ENCODE measurements around the gene SPTAN1. TPM values are rescaled to one million over a fixed set of nuclear protein-coding genes. Genes with fewer than 3 reads are reported as not detected.
A peak's percentile ranks its signal among the peaks of the same experiment; 100 is the strongest.

The SPTAN1 gene
- polyA plus RNA-seq, 2 of the 4 experiments (the other 2 are of a cell fraction): 104 to 122 TPM

DNA sequence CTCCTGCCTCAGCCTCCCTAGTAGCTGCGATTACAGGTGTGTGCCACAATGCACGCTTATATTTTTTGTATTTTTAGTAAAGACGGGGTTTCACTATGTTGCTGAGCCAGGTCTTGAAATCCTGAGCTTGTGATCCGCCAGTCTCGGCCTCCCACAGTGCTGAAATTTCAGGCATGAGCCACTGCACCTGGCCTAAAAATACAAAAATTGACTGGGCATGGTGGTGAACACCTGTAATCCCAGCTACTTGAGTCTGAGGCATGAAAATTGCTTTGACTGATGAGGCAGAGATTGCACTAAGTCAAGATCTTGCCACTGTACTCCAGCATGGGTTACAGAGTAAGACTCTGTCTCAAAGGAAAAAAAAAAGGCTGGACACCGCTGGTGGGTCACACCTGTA, 117.4 kb downstream of the SPTAN1 start:
- DNase-seq (ENCODE audit: low read depth in 1 of 2, low spot score in 1 of 2): no peak
- no peak for ATAC-seq
- Histone ChIP-seq H3K4me2 (no peak overlapping the region), H3K27ac (no peak overlapping the region), H3K9me3 (no peaks in the 10 kb centered on the region), H3K4me1 (peaks cover 13% of the 10 kb centered on the region), H3K4me3 (no peak overlapping the region)
- ChIA-PET CTCF (interaction anchor here (0.8 to 2.7 kb wide), 3 partner anchors 23 to 34 kb away, joined by 4 to 10 read pairs (median 4); no protein-coding TSS in a partner anchor), POLR2A (interaction anchor here (0.5 kb wide), 1 partner anchor 20 kb away, joined by 4 read pairs; no protein-coding TSS in a partner anchor)
- FAIRE-seq: no peak
- TF ChIP-seq FOSB (CRISPR knock-in tag; IDR thresholded peaks at IDR 0.05) (no peak), JUNB (IDR thresholded peaks at IDR 0.05) (no peak)
- WGBS (ENCODE audit: missing lambda C conversion rate): 94% methylated on average over 6 of the region's 6 CpGs

DNA sequence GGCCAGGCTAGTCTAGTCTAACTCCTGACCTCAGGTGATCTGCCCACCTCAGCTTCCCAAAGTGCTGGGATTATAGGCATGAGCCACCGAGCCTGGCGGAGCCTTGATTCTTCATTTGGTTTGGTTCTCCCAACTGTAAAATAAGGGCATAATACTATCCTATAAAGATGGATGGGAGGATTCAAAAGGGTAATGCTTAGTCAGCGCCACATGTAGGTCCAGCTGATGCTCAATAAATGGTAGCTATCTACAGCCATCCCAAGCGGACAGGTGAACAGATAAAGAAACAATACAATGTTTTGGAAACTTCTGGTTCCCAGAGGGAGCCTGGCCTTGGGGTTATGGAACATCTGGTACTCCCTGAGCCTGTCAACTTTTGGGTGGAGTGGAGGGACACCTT, 123.0 kb downstream of the SPTAN1 start:
- POLR2A ChIA-PET: no interaction called here
- WGBS (ENCODE audit: missing lambda C conversion rate): 94% methylated on average over 4 of the region's 4 CpGs

DNA sequence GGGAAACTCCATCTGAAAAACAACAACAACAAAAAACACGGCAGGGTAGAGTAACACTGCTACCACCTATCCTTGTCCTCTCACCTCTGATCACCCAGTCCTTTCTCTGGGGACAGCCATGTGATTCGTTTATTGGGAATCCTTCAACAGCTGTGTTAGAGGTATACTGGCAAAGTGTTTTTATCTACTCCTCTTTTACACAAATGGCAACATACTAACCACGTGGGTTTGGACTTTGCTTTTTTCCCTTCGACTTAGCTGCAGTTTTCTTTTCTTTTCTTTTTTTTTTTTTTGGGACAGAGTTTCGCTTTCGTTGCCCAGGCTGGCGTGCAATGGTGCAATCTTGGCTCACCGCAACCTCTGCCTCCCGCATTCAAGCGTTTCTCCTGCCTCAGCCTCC, 125.4 kb downstream of the SPTAN1 start:
- Histone ChIP-seq H3K4me1 (peaks cover 3% of the 10 kb centered on the region), H3K4me3 (no peak overlapping the region), H3K27ac (no peak overlapping the region), H3K9me3 (no peaks in the 10 kb centered on the region), H3K4me2 (no peak overlapping the region)
- FAIRE-seq (no peak), ATAC-seq (no peak), DNase-seq (ENCODE audit: low read depth in 1 of 2, low spot score in 1 of 2) (no peak)
- POLR2A ChIA-PET: interaction anchor here (0.7 kb wide), 1 partner anchor 795 kb away, joined by 3 read pairs; no protein-coding TSS in a partner anchor
- TF ChIP-seq FOSL2 (IDR thresholded peaks at IDR 0.05) (no peak), FOSL2 (CRISPR knock-in tag; IDR thresholded peaks at IDR 0.05) (no peak), RCOR1 (IDR thresholded peaks at IDR 0.05; ENCODE audit: low read depth, low read length) (no peak), CBX2 (IDR thresholded peaks at IDR 0.05; ENCODE audit: borderline replicate concordance, low read depth) (no peak), ZSCAN20 (CRISPR knock-in tag; IDR thresholded peaks at IDR 0.05) (no peak), HEYL (CRISPR knock-in tag; IDR thresholded peaks at IDR 0.05) (no peak), GATA3 (IDR thresholded peaks at IDR 0.05; ENCODE audit: borderline replicate concordance) (no peak)
- TF ChIP-seq, protein P1, sequence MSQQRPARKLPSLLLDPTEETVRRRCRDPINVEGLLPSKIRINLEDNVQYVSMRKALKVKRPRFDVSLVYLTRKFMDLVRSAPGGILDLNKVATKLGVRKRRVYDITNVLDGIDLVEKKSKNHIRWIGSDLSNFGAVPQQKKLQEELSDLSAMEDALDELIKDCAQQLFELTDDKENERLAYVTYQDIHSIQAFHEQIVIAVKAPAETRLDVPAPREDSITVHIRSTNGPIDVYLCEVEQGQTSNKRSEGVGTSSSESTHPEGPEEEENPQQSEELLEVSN (IDR thresholded peaks at IDR 0.05; ENCODE audit: borderline replicate concordance, low read depth): no peak
- 91% methylated on average over 10 of the region's 10 CpGs for WGBS (ENCODE audit: missing lambda C conversion rate)
- CTCF ChIA-PET: interaction anchor here (0.6 to 1.7 kb wide), 5 partner anchors 9 to 980 kb away, joined by 3 to 6 read pairs (median 4); no protein-coding TSS in a partner anchor

More for the DNA sequence above, 123.0 kb downstream of the SPTAN1 start:
- FAIRE-seq (no peak), DNase-seq (ENCODE audit: low read depth in 1 of 2, low spot score in 1 of 2) (no peak), ATAC-seq (no peak)
- CTCF ChIA-PET: interaction anchor here (0.6 to 2.1 kb wide), 4 partner anchors 10 to 40 kb away, joined by 3 to 9 read pairs (median 5); partner anchors contain the start of gene PKN3
- H3K9me3 ChIP-seq: no peaks in the 10 kb centered on the region
- H3K4me3 ChIP-seq: no peak overlapping the region
- no peaks in the 10 kb centered on the region for H3K4me1 ChIP-seq
- H3K27ac ChIP-seq: no peak overlapping the region
- TF ChIP-seq, protein P2, sequence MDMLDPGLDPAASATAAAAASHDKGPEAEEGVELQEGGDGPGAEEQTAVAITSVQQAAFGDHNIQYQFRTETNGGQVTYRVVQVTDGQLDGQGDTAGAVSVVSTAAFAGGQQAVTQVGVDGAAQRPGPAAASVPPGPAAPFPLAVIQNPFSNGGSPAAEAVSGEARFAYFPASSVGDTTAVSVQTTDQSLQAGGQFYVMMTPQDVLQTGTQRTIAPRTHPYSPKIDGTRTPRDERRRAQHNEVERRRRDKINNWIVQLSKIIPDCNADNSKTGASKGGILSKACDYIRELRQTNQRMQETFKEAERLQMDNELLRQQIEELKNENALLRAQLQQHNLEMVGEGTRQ (IDR thresholded peaks at IDR 0.05): no peak
- peak; percentile 54 for TF ChIP-seq MAFK (IDR thresholded peaks at IDR 0.05; ENCODE audit: partially characterized antibody)
- H3K4me2 ChIP-seq: no peak overlapping the region

Small RNA genes lying within 50 kb of the gene (small RNA-seq; reads per million reads assigned to genes)
- 0 to 3.1 (median 0) reads per million in 6 experiments for gene RNU7-171P

Other genes starting within 250 kb of the SPTAN1 start
- gene TRUB2, start 230.1 kb upstream of the SPTAN1 start, polyA plus RNA-seq (2011; rRNA removed): 29.0 and 43.4 TPM in 2 replicates
- 35.3 to 39.0 TPM (median 38.7 TPM) in 3 replicates for gene TRUB2, start 230.1 kb upstream of the SPTAN1 start, polyA plus RNA-seq (2017; fragmentation: RNase III; extraction: RNeasy Plus Mini Kit Qiagen cat#74134 plus additional on column Dnase treatment)
- gene COQ4, start 229.7 kb upstream of the SPTAN1 start, polyA plus RNA-seq (2011; rRNA removed): 32.5 and 38.0 TPM in 2 replicates
- 41.3 to 42.8 TPM (median 42.4 TPM) in 3 replicates for gene COQ4, start 229.7 kb upstream of the SPTAN1 start, polyA plus RNA-seq (2017; fragmentation: RNase III; extraction: RNeasy Plus Mini Kit Qiagen cat#74134 plus additional on column Dnase treatment)
- 14.5 and 14.9 TPM in 2 replicates for gene SLC27A4, start 212.1 kb upstream of the SPTAN1 start, polyA plus RNA-seq (2011; rRNA removed)
- gene SLC27A4, start 212.1 kb upstream of the SPTAN1 start, polyA plus RNA-seq (2017; fragmentation: RNase III; extraction: RNeasy Plus Mini Kit Qiagen cat#74134 plus additional on column Dnase treatment): 26.1 to 27.0 TPM (median 26.4 TPM) in 3 replicates
- 43.6 and 61.6 TPM in 2 replicates for gene URM1, start 181.2 kb upstream of the SPTAN1 start, polyA plus RNA-seq (2011; rRNA removed)
- gene URM1, start 181.2 kb upstream of the SPTAN1 start, polyA plus RNA-seq (2017; fragmentation: RNase III; extraction: RNeasy Plus Mini Kit Qiagen cat#74134 plus additional on column Dnase treatment): 49.5 to 50.6 TPM (median 49.7 TPM) in 3 replicates
- 16.5 and 16.6 TPM in 2 replicates for gene CERCAM, start 131.7 kb upstream of the SPTAN1 start, polyA plus RNA-seq (2011; rRNA removed)
- gene CERCAM, start 131.7 kb upstream of the SPTAN1 start, polyA plus RNA-seq (2017; fragmentation: RNase III; extraction: RNeasy Plus Mini Kit Qiagen cat#74134 plus additional on column Dnase treatment): 26.1 to 33.3 TPM (median 28.5 TPM) in 3 replicates
- gene ODF2, start 96.6 kb upstream of the SPTAN1 start, polyA plus RNA-seq (2011; rRNA removed): 22.9 and 24.7 TPM in 2 replicates
- gene ODF2, start 96.6 kb upstream of the SPTAN1 start, polyA plus RNA-seq (2017; fragmentation: RNase III; extraction: RNeasy Plus Mini Kit Qiagen cat#74134 plus additional on column Dnase treatment): 29.6 to 32.0 TPM (median 30.5 TPM) in 3 replicates
- 41.2 and 49.2 TPM in 2 replicates for gene GLE1, start 47.9 kb upstream of the SPTAN1 start, polyA plus RNA-seq (2011; rRNA removed)
- 30.2 to 31.5 TPM (median 30.3 TPM) in 3 replicates for gene GLE1, start 47.9 kb upstream of the SPTAN1 start, polyA plus RNA-seq (2017; fragmentation: RNase III; extraction: RNeasy Plus Mini Kit Qiagen cat#74134 plus additional on column Dnase treatment)
- gene DYNC2I2, start 104.3 kb downstream of the SPTAN1 start, polyA plus RNA-seq (2011; rRNA removed): 57.3 and 62.8 TPM in 2 replicates
- 113 to 117 TPM (median 114 TPM) in 3 replicates for gene DYNC2I2, start 104.3 kb downstream of the SPTAN1 start, polyA plus RNA-seq (2017; fragmentation: RNase III; extraction: RNeasy Plus Mini Kit Qiagen cat#74134 plus additional on column Dnase treatment)
- gene SET, start 136.6 kb downstream of the SPTAN1 start, polyA plus RNA-seq (2011; rRNA removed): 293 and 518 TPM in 2 replicates
- gene SET, start 136.6 kb downstream of the SPTAN1 start, polyA plus RNA-seq (2017; fragmentation: RNase III; extraction: RNeasy Plus Mini Kit Qiagen cat#74134 plus additional on column Dnase treatment): 538 to 546 TPM (median 544 TPM) in 3 replicates
- 7.6 and 9.0 TPM in 2 replicates for gene PKN3, start 149.9 kb downstream of the SPTAN1 start, polyA plus RNA-seq (2011; rRNA removed)
- gene PKN3, start 149.9 kb downstream of the SPTAN1 start, polyA plus RNA-seq (2017; fragmentation: RNase III; extraction: RNeasy Plus Mini Kit Qiagen cat#74134 plus additional on column Dnase treatment): 14.1 to 16.7 TPM (median 16.3 TPM) in 3 replicates
- 37.6 and 55.5 TPM in 2 replicates for gene ZDHHC12, start 171.5 kb downstream of the SPTAN1 start, polyA plus RNA-seq (2011; rRNA removed)
- 66.2 to 77.5 TPM (median 75.7 TPM) in 3 replicates for gene ZDHHC12, start 171.5 kb downstream of the SPTAN1 start, polyA plus RNA-seq (2017; fragmentation: RNase III; extraction: RNeasy Plus Mini Kit Qiagen cat#74134 plus additional on column Dnase treatment)
- 13.4 and 16.2 TPM in 2 replicates for gene ZER1, start 219.3 kb downstream of the SPTAN1 start, polyA plus RNA-seq (2011; rRNA removed)
- gene ZER1, start 219.3 kb downstream of the SPTAN1 start, polyA plus RNA-seq (2017; fragmentation: RNase III; extraction: RNeasy Plus Mini Kit Qiagen cat#74134 plus additional on column Dnase treatment): 8.1 to 10.8 TPM (median 9.1 TPM) in 3 replicates
- 17.6 and 20.6 TPM in 2 replicates for gene TBC1D13, start 234.7 kb downstream of the SPTAN1 start, polyA plus RNA-seq (2011; rRNA removed)
- 12.4 to 14.0 TPM (median 13.9 TPM) in 3 replicates for gene TBC1D13, start 234.7 kb downstream of the SPTAN1 start, polyA plus RNA-seq (2017; fragmentation: RNase III; extraction: RNeasy Plus Mini Kit Qiagen cat#74134 plus additional on column Dnase treatment)

All from A549 (cell line).